ENCODE results near the gene NPAS4.
A peak's percentile ranks its signal among the peaks of the same experiment; 100 is the strongest.
"Not testable (repeated sequence)": the region's sequence is repeated elsewhere in the genome, so short reads cannot be mapped to it uniquely, and the experiment has no call there.

Gene NPAS4

DNA sequence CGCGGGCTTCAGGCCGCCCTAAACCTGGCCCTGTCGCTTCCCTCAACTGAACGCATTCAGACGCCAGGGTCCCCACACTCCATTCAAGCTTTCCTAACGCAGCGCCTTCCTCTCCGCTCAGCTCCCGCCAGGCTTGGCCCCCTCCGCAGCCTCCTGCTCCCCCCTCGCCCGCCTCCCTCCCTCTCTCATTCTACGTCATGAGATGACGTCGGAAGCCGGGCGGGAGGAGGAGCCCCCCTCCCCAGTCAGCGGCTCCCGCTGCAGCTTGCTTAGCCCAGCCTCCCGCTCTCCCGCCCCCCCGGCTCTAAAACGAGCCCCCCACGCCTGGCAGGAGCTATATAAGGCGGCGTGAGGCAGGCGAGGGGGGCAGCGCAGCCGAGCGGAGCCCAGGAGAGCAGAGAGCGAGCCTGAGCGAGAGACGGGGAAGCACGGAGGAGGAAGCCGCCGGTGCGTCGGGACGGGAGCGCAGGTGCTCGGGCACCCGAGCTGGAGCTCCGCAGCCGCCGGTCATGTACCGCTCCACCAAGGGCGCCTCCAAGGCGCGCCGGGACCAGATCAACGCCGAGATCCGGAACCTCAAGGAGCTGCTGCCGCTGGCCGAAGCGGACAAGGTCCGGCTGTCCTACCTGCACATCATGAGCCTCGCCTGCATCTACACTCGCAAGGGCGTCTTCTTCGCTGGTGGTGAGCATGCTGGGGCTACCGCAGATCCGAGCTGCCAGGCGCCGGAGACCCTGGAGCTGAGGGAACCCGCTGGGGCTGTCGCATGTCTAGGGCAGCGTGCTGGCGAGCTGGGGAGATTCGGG, at the start of gene NPAS4:
NPAS4 (plus strand) TSS at position 365 of the 806 bp plus-strand sequence; CDS start at position 510, 145 bp downstream.
- no peak for DNase-seq

- peak in 1 of 2 experiments; percentile 88 for DNase-seq
Measured at GRCh38 chr11:66371627-66372415, 49.0 kb upstream of the NPAS4 start, which contains the start of gene SLC29A2. TSS of gene SLC29A2 (minus strand) at chr11:66371760. CDS start at chr11:66371591, 169 bp downstream.

GRCh38 chr11:66373265-66373664, 47.6 kb upstream of the NPAS4 start:
- DNase-seq = no peak

DNA sequence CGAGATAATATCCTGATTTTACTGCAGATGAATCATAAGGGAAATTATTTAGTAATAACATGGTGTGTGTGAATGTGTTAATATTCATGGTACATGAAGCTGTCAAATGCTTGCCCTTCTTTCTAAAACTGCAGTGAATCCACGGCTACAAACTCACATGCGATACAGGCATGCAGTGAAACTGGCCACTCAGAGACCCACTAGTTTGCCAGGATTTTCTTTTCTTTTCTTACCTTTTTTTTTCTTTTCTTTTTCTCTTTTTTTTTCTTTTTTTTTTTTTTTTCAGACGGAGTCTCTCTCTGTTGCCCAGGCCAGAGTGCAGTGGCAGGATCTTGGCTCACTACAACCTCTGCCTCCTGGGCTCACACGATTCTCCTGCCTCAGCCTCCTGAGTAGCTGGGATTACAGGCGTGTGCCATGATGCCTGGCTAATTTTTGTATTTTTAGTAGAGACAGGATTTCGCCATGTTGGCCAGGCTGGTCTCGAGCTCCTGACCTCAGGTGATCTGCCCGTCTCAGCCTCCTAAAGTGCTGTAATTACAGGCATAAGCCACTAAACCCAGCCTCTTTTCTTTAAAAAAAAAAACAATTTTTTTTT, 47.0 kb upstream of the NPAS4 start:
- not testable (repeated sequence) for DNase-seq

DNA sequence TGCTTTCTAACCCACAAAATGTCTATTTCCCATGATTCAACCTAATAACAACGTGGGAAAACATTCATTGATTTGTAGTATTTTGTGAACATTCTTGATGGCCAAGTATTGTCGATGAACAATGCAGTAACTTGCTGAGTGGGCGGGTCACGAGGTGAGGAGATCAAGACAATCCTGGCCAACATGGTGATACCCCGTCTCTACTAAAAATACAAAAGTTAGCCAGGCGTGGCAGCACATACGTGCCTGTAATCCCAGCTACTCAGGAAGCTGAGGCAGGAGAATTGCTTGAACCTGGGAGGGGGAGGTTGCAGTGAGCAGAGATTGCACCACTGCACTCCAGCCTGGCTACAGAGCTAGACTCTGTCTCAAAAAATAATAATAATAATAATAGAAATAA, 40.6 kb upstream of the NPAS4 start:
- not testable (repeated sequence) for DNase-seq

DNA sequence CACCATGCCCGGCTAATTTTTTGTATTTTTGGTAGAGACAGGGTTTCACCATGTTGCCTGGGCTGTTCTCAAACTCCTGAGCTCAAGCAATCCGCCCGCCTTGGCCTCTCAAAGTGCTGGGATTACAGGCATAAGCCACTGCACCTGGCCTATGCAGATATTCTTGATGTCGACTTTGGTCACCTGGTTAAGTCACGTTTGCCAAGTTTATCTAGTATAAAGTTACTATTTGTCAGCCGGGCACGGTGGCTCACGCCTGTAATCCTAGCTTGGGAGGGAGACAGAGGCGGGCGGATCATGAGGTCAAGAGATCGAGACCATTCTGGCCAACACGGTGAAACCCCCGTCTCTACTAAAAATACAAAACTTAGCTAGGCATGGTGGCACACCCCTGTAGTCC, 36.5 kb upstream of the NPAS4 start:
- not testable (repeated sequence) for DNase-seq

- peak; percentile 91 to 95 for DNase-seq
Measured at GRCh38 chr11:66386171-66387069, 34.4 kb upstream of the NPAS4 start.

- peak; percentile 55 to 82 for DNase-seq
Measured at GRCh38 chr11:66388780-66389386, 32.0 kb upstream of the NPAS4 start.

GRCh38 chr11:66391322-66391721, 29.5 kb upstream of the NPAS4 start:
- no peak for DNase-seq

GRCh38 chr11:66393954-66394353, 26.9 kb upstream of the NPAS4 start:
- no peak for DNase-seq

GRCh38 chr11:66407651-66408050, 13.2 kb upstream of the NPAS4 start:
- no peak for DNase-seq

DNA sequence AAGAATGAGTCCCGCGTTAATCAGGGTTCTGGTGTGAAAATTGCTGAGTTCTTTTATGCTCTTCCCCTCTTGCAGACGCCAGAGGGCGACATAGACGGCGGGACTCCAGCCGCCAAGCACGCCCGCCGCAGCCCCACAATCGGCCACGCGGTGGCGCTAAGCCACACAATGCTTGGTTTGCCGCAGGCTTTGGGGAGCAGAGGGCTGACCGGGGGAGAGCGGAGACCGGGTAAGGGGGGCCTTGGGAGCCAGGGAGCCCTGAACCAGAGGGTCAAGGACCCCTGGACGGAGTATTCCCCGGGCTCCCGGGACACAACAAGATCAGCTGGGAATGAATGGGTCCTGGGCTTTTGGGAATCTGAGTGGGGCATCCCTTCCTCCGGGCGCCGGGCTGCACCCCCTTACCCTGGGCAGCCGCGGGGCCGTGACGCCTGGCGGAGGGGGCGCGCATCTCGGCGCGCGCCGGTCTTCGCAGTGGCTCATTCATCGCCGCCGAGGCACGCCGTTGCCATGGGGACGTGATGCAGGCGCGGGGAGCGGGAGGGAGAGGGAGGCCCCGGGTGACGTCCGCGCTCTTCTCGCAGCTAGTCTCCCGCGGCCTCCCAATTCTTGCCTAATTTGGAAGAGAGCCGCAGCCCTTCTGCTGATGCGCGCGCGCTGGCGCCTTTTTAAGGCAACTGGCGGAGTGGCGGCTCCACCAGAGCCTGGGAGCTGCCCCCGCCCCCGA, 12.2 kb upstream of the NPAS4 start:
- DNase-seq = peak; percentile 97

DNA sequence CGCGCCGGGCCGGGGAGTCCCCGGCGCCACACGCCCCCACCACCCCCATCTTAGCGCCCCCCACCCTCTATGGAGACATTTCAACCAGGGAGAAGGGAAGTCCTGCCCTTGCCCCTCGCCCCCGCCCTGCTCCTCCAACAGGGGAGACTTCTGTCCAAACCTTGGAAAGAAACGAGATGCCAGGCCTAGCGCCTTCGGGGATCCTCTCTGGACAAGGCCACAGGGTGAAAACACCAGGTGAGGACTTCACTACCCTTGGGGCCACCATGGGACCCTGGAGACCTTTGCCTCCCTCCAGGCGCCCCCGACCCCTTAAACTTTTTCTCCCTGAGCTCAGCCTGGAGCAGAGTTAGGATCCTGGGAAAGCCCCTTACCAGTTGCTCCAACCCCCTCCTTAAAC, 11.6 kb upstream of the NPAS4 start:
- DNase-seq = no peak

DNA sequence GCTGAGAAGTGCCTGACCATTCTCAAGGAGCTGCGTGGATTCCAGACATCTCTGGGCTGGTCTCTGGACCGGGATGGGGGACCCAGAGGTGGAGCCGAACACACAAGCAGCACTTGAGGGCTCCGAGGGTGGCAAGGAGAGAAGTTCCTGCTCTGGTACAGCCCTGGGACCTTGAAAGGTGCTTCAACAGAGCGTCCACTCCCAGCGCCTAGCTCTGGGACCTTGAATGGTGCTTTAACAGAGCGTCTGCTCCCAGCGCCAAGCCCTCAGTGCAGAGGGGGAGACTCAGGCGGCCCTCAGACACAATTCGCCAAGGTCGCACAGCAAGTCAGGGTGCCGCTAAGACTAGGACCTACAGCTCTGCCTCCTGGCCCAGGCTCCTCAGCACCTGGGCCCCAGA, 10.6 kb upstream of the NPAS4 start:
- DNase-seq = no peak

DNA sequence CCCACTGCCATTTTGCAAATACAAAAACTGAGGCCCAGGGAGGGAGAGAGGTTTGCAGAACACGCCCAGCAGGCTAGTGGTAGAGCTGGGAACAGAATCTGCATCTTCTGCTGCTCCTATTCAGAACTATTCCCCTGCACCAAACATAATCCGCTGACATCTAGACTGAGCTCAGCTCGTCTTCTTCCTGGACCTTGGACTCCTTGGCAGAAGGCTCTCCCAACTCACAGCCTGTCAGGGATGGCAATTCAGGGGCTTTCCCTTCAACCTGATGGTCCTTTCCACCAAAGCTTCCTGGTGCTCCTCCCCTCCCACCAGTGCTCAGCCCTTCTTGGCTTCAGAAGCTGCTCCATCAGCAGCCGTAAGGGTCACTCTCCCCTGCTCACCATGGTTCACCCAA, 9.5 kb upstream of the NPAS4 start:
- DNase-seq = no peak

DNA sequence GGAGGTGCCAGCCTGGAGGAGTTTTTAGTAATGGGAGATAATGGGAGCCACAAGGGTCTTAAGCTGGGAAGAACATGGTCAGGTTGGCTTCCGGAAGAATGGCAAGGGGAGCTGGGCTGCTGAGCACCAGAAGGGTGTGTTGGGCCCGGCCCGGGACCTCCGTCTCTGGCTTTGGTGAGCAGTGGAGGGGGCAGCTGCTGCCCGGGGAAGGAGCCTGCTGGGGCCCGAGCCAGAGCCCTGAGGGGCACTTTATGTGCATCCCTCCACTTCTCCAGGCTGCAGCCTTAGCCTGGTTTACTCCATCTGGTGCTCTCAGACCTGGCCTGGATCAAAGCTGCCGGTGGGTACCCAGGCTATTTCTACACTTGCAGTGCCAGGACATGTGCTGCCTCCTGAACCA, 8.7 kb upstream of the NPAS4 start:
- DNase-seq = peak in 1 of 2 experiments; percentile 41

DNA sequence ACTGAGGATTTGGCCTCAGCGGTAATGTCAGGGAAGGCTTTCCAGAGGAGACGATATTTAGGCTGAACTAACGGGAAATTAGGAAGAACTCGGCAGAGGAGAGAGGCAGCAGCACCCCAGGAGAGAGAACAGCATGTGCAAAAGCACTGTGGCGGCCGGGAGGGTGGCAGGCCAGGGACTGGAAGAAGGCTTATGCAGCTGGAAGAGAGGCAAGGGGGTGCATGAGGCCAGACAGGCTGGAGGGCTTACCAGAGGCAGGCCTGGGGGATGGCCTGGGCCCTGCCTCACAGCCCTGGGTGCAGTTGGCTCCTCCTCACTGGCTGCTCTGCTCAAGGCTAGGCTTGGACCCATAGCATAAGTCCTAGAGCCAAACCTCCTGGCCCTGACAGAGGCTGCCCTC, 7.7 kb upstream of the NPAS4 start:
- no peak for DNase-seq

- DNase-seq = no peak
Measured at GRCh38 chr11:66414120-66414934, 6.5 kb upstream of the NPAS4 start.

GRCh38 chr11:66415423-66415822, 5.4 kb upstream of the NPAS4 start:
- DNase-seq = no peak

DNA sequence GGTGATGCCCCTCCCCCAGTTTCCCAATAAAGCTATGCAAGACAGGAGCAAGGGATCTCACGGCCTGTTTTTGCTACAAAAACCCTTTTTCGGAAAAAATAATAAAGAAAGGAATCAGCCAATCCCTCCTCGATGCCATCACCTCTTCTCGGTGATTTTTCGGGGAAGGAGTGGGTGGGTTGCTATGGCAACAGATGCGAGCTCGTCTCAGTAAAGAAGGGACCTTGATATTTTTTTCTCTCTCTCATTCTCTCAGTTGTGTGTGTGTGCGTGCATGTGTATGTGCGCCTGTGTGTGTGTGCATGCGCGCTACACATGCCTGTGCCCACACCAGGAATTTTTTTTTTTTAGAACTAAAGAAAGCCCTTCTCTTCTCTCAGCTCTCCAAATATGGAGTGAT, 3.8 kb upstream of the NPAS4 start:
- no peak for DNase-seq

Measured in NCI-H446 (cell line).